Measurements from ENCODE around the gene IL20. TPM values are rescaled to one million over a fixed set of nuclear protein-coding genes. Genes with fewer than 3 reads are reported as not detected.

The IL20 gene
- polyA plus RNA-seq, 1 donor from 2014 or later: not detected

DNA sequence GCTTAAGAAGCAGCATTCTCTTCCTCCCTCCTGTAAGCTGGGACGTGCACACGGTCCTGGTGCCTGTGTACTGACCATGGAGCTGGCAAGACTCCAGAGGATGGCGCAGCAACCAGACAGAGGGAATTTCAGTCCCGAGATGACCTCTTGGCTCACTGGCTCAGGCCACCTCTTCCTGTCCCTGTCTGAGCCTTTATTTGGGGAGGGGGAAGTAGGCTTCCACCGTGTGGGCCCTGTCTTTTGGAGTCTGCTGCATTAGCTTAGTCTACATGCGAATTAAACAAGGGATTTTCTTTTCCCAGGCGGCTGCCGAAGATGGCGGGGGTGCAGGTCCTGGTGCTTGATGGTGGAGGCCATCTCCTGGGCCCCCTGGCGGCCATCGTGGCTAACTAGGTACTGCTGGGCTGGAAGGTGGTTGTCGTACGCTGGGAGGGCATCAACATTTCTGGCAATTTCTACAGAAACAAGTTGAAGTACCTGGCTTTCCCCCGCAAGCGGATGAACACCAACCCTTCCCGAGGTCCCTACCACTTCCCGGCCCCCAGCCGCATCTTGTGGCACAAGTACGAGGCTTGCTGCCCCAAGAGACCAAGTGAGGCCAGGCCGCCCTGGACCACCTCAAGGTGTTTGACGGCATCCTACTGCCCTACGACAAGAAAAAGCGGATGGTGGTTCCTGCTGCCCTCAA lies 42.0 kb downstream of the IL20 start:
- no peaks in the 10 kb centered on the region for H3K36me3 ChIP-seq (ENCODE audit: insufficient read depth, low read length)
- no peak overlapping the region for H3K4me3 ChIP-seq (ENCODE audit: low read length)
- no peaks in the 10 kb centered on the region for H4K20me1 ChIP-seq (ENCODE audit: insufficient read depth)
- TF ChIP-seq RAD21 (conservative IDR thresholded peaks at IDR 0.05): no peak
- TF ChIP-seq REST (IDR thresholded peaks at IDR 0.05; ENCODE audit: borderline replicate concordance): no peak
- TF ChIP-seq MXI1 (conservative IDR thresholded peaks at IDR 0.05; ENCODE audit: poor library complexity, severe bottlenecking): no peak
- TF ChIP-seq POLR2AphosphoS5 (IDR thresholded peaks at IDR 0.05): no peak
- TF ChIP-seq EP300 (conservative IDR thresholded peaks at IDR 0.05; ENCODE audit: poor library complexity, severe bottlenecking): no peak
- TF ChIP-seq, protein P1, sequence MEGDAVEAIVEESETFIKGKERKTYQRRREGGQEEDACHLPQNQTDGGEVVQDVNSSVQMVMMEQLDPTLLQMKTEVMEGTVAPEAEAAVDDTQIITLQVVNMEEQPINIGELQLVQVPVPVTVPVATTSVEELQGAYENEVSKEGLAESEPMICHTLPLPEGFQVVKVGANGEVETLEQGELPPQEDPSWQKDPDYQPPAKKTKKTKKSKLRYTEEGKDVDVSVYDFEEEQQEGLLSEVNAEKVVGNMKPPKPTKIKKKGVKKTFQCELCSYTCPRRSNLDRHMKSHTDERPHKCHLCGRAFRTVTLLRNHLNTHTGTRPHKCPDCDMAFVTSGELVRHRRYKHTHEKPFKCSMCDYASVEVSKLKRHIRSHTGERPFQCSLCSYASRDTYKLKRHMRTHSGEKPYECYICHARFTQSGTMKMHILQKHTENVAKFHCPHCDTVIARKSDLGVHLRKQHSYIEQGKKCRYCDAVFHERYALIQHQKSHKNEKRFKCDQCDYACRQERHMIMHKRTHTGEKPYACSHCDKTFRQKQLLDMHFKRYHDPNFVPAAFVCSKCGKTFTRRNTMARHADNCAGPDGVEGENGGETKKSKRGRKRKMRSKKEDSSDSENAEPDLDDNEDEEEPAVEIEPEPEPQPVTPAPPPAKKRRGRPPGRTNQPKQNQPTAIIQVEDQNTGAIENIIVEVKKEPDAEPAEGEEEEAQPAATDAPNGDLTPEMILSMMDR (IDR thresholded peaks at IDR 0.05; ENCODE audit: poor library complexity, severe bottlenecking): no peak
- no peak for TF ChIP-seq SMC3 (conservative IDR thresholded peaks at IDR 0.05; ENCODE audit: poor library complexity)
- no peak for TF ChIP-seq EZH2 (IDR thresholded peaks at IDR 0.05; ENCODE audit: borderline replicate concordance, insufficient read depth, low read length, poor library complexity, severe bottlenecking)
- TF ChIP-seq TAF1 (IDR thresholded peaks at IDR 0.05; ENCODE audit: low read depth): no peak
- no peaks in the 10 kb centered on the region for H3K79me2 ChIP-seq (replicated peaks; ENCODE audit: insufficient read depth, low read length)
- H3F3A ChIP-seq (ENCODE audit: insufficient read depth, low read length, poor library complexity, severe bottlenecking): no peaks in the 10 kb centered on the region
- peaks cover 39% of the 10 kb centered on the region for H3K27me3 ChIP-seq (ENCODE audit: insufficient read depth, low read depth, low read length)
- H3K9me2 ChIP-seq (ENCODE audit: insufficient read depth, low read length): no peaks in the 10 kb centered on the region
- no peaks in the 10 kb centered on the region for H3K9me3 ChIP-seq (ENCODE audit: low read length)
- H3K27ac ChIP-seq (ENCODE audit: low read length): no peak overlapping the region
- no peak overlapping the region for H3K4me2 ChIP-seq (ENCODE audit: low read length)
- no peak overlapping the region for H3K9ac ChIP-seq (ENCODE audit: low read length)
- no peak overlapping the region for H2AFZ ChIP-seq (ENCODE audit: low read depth, low read length)

- Histone ChIP-seq H3K27me3 (ENCODE audit: insufficient read depth, low read depth, low read length) (peaks cover 39% of the 10 kb centered on the region), H3K9me3 (ENCODE audit: low read length) (no peaks in the 10 kb centered on the region), H3K9ac (ENCODE audit: low read length) (no peak overlapping the region), H3K4me2 (ENCODE audit: low read length) (no peak overlapping the region), H3K79me2 (replicated peaks; ENCODE audit: insufficient read depth, low read length) (no peaks in the 10 kb centered on the region), H3K4me3 (ENCODE audit: low read length) (no peak overlapping the region), H3F3A (ENCODE audit: insufficient read depth, low read length, poor library complexity, severe bottlenecking) (no peaks in the 10 kb centered on the region), H2AFZ (ENCODE audit: low read depth, low read length) (no peak overlapping the region), H3K9me2 (ENCODE audit: insufficient read depth, low read length) (no peaks in the 10 kb centered on the region), H3K27ac (ENCODE audit: low read length) (no peak overlapping the region), H3K36me3 (ENCODE audit: insufficient read depth, low read length) (no peaks in the 10 kb centered on the region), H4K20me1 (ENCODE audit: insufficient read depth) (no peaks in the 10 kb centered on the region)
- TF ChIP-seq, protein P1 (IDR thresholded peaks at IDR 0.05; ENCODE audit: poor library complexity, severe bottlenecking): no peak
- TF ChIP-seq TAF1 (IDR thresholded peaks at IDR 0.05; ENCODE audit: low read depth) (no peak), MXI1 (conservative IDR thresholded peaks at IDR 0.05; ENCODE audit: poor library complexity, severe bottlenecking) (no peak)
These were observed 42.6 kb downstream of the IL20 start for GRCh38 chr1:206908038-206908437.
